Inflammatory macrophage treated with lipopolysaccharide for 1 hour (primary cell): ENCODE data around the gene CPM.
A peak's percentile ranks its signal among the peaks of the same experiment; 100 is the strongest.

Experiments
- DNase-seq, 2 donors: peaks; one replicate each; pipeline ENCODE4 v3.0.0-alpha.2; 2020 to 2022

The CPM gene

GRCh38 chr12:68903511-68903910, 29.5 kb downstream of the CPM start:
- DNase-seq: no peak

DNA sequence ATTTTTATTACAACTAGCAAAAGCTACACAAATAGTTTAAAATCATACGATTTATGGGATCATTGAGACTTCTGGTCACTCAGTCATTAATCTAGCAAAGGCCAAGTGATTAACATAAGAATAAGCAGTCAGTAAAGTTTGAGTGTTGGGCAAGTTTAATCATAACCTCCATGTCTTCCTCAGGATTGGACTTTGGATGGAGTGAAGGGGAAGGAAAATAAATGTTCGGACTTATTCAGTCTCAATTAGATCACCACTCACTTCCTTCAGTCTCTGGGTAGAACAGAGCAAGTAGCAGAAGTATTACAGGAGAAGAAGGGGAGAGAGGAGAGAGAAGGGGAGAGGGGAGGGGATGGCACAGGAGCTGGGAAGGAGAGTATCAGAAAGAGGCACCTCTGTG, 31.4 kb downstream of the CPM start:
- DNase-seq: no peak

- DNase-seq: no peak
Measured at GRCh38 chr12:68901145-68901544, 31.8 kb downstream of the CPM start.

DNA sequence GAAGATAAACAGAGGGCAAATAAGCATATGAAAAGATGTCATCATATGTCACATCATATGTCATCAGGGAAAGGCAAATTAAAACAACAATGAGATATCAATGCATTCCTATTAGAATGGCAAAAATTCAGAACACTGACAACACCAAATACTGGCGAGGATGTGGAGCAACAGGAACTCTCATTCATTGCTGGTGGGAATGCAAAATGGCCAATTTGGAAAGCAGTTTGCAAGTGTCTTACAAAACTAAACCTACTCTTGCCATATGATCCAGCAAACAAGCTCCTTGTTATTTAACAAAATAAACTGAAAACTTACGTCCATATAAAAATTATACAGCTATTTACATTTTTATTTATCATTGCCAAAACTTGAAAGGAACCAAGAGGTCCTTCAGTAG, 32.7 kb downstream of the CPM start:
- no peak for DNase-seq

DNA sequence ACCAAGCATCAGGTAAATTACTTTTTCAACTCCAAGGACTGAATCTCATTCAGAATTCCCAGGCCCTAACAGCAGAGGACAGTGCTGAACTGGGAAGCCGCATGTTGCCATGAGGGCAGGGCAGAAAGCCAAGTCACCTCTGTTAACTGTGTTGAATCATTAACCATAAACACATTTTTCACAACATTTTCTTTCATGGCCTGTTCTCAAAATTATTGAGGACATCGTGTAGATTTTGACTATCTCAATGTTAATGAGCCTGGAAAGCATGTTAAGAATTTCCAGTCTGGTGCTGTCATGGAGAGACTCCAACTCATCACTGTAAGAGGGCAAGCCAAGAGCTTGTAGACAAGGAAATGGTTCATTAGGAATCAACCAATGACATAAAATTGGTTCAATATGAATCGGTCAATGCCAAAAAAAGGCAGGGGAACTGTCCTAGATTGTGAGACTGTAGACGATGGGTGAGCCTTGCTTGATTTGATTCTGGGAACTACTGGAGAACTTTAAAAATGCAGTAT, 33.7 kb downstream of the CPM start:
- no peak for DNase-seq

GRCh38 chr12:68896881-68897540, 36.0 kb downstream of the CPM start:
- peak; percentile 54 to 56 for DNase-seq

- no peak for DNase-seq
Measured at GRCh38 chr12:68894276-68894855, 38.6 kb downstream of the CPM start.

- no peak for DNase-seq
Measured at GRCh38 chr12:68893741-68894140, 39.2 kb downstream of the CPM start.

- no peak for DNase-seq
Measured at GRCh38 chr12:68893201-68893600, 39.8 kb downstream of the CPM start.

DNA sequence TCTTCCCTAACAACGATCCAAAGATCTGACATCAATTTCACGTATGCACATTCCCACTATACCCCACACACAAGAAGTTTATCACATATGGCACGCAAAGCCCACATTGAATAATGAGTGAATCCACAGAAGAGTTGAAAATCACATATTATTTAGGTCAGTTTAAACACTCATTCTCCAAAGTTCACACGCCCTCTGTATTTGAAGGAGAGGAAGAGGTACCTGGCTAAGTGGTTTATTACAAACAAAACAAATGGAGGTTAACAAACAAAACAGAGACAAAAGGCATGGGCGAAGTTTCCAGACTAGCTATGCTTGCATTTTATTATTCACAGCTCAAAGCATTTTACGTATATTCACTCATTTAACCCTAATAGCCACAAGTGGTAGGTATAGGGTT, 41.8 kb downstream of the CPM start:
- DNase-seq: no peak

DNA sequence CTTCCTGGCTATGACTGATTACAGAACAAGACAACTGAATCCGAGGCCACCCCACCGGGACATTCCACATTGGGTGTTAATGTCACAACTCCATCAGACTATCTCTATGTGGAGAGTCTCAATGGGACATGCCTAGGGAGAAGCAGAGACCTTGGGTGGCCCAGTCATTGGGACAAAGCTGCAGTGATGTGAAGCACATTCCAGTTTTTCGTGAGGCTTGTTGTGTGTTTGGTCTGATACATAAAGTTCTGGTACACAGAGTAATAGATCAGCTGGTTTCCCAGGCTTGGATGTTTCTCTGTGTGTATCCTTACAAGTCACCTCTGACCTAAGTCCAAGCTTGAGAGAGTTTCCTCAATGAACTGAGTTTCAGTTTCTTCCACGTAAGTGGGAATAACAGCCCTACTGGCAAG, 42.3 kb downstream of the CPM start:
- peak in 1 of 2 donors; percentile 25 for DNase-seq

GRCh38 chr12:68888243-68888642, 44.7 kb downstream of the CPM start:
- DNase-seq: no peak

DNA sequence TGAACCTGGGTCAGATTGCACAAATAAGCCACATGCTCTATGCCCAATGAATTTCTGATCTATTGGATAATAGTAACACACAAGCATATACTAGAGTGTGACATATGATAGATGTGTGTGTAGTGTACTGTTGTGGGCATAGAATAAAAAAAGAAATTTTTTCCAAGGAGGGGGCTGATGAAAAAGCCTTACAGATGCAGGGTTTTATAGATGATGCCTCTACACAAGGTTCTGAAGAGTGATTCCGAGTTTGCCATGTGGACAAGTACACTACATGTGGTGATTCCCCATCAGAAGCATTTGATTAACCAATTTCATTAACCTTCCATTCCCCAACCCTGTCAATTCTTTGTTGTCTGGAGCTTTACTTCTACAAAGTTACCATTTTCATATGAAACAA, 45.3 kb downstream of the CPM start:
- DNase-seq: no peak

GRCh38 chr12:68886636-68887572, 46.1 kb downstream of the CPM start:
- no peak for DNase-seq

GRCh38 chr12:68885381-68885780, 47.6 kb downstream of the CPM start:
- DNase-seq: no peak

DNA sequence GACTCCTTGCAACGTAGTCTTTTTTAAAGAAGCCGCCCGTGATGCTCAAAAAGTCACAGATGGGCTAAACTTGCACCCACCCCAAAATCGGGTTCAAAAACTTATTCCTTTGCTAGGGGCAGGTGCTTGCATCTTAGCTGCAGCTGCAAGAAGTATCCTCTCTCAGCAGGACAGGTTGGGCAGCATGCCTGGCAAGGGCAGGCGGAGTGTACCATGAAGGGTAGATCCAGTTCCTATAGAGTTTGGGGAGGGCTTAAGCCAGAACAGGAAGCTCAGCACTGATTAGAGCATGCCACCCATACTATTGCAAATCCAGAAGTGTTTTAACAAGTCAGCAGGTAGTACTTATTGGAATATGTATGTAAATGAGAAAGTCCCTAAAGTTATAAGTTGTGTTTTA, 48.7 kb downstream of the CPM start:
- no peak for DNase-seq

DNA sequence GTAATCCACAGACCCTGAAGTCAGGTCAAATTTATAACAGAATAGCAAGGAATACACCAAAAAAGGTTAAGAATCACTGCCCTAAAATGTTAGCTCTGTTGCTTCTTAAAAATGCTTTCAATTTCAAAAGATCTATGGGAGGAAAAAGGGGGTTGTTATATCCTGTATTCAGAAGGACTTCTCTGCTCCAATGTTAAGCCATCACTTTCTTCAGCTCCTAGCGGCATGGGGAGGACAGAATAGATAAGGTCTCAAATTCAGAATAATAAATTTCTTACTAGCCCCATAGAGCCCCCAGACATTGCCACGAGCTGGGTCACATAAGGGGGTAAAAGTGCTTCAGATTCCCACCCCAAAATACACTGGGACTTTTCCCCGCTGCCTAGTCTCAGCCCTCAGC, 49.8 kb downstream of the CPM start:
- no peak for DNase-seq

GRCh38 chr12:68882251-68882964, 50.6 kb downstream of the CPM start:
- no peak for DNase-seq

DNA sequence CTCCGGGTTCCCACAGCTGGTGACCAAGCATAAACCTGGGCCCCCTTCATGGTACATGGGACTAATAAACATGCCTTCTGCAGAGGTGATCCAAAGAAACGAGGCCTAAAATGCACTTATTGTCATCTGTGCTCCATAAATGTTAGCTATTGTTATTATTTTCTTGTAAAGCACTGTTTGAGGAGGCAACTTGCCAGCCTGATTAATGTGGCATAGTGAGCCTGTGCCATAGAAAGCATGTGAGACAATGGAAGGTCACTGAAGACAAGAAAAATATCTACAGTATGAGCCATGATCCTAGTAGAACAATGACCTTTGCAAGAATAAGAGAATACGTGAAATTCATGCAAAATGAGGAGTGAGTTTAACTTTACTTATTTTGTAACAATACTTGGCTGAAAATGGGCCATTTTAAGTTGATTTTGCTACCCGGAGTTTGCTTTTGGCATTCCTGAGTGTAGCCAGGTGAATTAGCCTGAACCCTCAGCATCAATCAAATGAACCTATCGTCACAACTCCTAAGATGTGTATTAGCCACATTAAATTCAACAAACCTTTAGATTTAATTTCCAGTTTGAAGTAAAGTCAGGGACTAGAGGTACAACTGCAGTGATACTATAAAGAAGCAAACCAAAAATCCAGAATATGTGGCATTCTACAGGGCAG, 52.2 kb downstream of the CPM start:
- DNase-seq: no peak

DNA sequence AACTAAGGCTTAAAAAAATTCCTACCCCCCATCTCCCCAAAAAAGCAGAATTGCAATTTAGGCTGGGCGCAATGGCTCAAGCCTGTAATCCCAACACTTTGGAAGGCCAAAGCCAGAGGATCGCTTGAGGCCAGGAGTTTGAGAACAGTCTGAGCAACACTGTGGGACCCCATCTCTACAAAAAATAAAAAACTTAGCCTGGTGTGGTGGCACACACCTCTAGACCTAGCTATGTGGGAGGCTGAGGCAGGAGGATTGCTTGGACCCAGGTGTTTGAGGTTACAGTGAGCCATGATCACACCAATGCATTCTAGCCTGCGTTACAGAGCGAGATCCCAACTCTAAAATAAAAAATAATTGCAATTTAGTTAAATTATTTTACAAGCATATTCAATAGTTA, 54.1 kb downstream of the CPM start:
- DNase-seq: no peak

DNA sequence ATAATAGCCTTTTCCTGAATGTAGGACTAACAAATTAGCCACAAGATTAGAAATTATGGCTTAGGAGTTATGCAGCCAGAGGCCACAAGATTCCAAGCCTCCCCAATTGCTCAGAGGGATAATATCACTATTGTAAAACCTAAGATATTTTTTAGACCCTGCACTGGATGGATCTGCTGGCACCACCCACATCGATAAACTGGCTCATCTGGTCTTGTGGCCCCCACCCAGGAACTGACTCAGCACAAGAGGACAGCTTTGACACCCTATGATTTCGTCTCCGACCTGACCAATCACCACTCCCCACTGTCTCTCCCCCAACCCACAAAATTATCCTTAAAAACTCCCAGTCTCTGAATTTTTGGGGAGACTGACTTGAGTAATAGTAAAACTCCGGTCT, 54.7 kb downstream of the CPM start:
- no peak for DNase-seq

DNA sequence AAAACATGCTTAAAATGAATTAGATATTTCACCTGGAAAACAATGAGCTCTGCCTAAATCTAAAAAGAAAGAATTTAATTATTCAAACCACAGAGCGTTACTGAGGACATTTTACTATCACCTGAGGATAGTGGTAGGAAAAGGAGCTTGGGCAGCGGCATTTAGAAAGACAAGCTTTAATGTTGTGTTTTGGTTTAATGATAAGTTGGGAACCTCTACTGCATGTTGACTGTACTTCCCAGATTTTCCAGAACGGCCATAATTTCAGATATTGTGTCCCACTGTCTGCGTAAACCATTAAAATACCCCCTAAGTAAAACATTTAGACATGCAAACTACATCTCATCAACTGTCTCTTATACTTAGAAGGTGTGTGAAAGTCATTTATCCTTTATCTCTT, 55.4 kb downstream of the CPM start:
- no peak for DNase-seq

- DNase-seq: no peak
Measured at GRCh38 chr12:68876461-68876860, 56.5 kb downstream of the CPM start.
